Measurements from ENCODE around the gene FAM184A. TPM values are rescaled to one million over a fixed set of nuclear protein-coding genes. Genes with fewer than 3 reads are reported as not detected.

FAM184A gene
- polyA plus RNA-seq, 2 of the 4 experiments (the other 2 are of a cell fraction), result 0.06 TPM; not detected in 1

- TF ChIP-seq ATOH8 (CRISPR knock-in tag; IDR thresholded peaks at IDR 0.05; ENCODE audit: low read depth) (no peak), CHD4 (IDR thresholded peaks at IDR 0.05; ENCODE audit: borderline replicate concordance) (no peak), HOXB13 (CRISPR knock-in tag; IDR thresholded peaks at IDR 0.05; ENCODE audit: low read depth) (no peak), ESRRA (IDR thresholded peaks at IDR 0.05; ENCODE audit: borderline replicate concordance, low read length) (no peak), CBX8 (IDR thresholded peaks at IDR 0.05) (no peak), RCOR1 (IDR thresholded peaks at IDR 0.05; ENCODE audit: low read depth, low read length) (no peak), NR3C1 (IDR thresholded peaks at IDR 0.05) (no peak), RNF2 (IDR thresholded peaks at IDR 0.05; ENCODE audit: borderline replicate concordance, low read depth) (no peak)
These were observed 12.5 kb downstream of the FAM184A start (continued) for GRCh38 chr6:119065955-119066354.

GRCh38 chr6:119065382-119065781, 13.1 kb downstream of the FAM184A start:
- ATAC-seq, result no peak
- ChIA-PET CTCF (interaction anchor here (1.0 kb wide), 1 partner anchor 90 kb away, joined by 3 read pairs; no protein-coding TSS in a partner anchor), POLR2A (no interaction called here)
- no peak for FAIRE-seq
- Histone ChIP-seq H3K27ac (no peak overlapping the region), H3K9me3 (no peaks in the 10 kb centered on the region), H3K4me2 (no peak overlapping the region), H3K4me3 (no peak overlapping the region), H3K4me1 (no peaks in the 10 kb centered on the region)
- under 1% methylated on average over 5 of the region's 5 CpGs for WGBS (ENCODE audit: missing lambda C conversion rate)
- no peak for DNase-seq (ENCODE audit: low read depth in 1 of 2, low spot score in 1 of 2)
- TF ChIP-seq CTCF (IDR thresholded peaks at IDR 0.05) (no peak), GATA3 (IDR thresholded peaks at IDR 0.05; ENCODE audit: borderline replicate concordance) (no peak), SMC3 (IDR thresholded peaks at IDR 0.05) (no peak), HMGXB4 (CRISPR knock-in tag; IDR thresholded peaks at IDR 0.05; ENCODE audit: borderline replicate concordance) (no peak), RNF2 (IDR thresholded peaks at IDR 0.05; ENCODE audit: borderline replicate concordance, low read depth) (no peak), BHLHE40 (IDR thresholded peaks at IDR 0.05; ENCODE audit: low read depth, low read length) (no peak), FOSL2 (IDR thresholded peaks at IDR 0.05) (no peak), FOSL2 (CRISPR knock-in tag; IDR thresholded peaks at IDR 0.05) (no peak), FOSB (CRISPR knock-in tag; IDR thresholded peaks at IDR 0.05) (no peak), POLR2AphosphoS2 (conservative IDR thresholded peaks at IDR 0.05; ENCODE audit: low read length) (no peak), BCL3 (IDR thresholded peaks at IDR 0.05) (no peak), HEYL (CRISPR knock-in tag; IDR thresholded peaks at IDR 0.05) (no peak), REST (IDR thresholded peaks at IDR 0.05) (no peak), JUN (IDR thresholded peaks at IDR 0.05) (no peak)

All from A549 (cell line).